ENCODE measurements around the gene AOX1.
"Not testable (repeated sequence)": the region's sequence is repeated elsewhere in the genome, so short reads cannot be mapped to it uniquely, and the experiment has no call there.

Gene AOX1

DNA sequence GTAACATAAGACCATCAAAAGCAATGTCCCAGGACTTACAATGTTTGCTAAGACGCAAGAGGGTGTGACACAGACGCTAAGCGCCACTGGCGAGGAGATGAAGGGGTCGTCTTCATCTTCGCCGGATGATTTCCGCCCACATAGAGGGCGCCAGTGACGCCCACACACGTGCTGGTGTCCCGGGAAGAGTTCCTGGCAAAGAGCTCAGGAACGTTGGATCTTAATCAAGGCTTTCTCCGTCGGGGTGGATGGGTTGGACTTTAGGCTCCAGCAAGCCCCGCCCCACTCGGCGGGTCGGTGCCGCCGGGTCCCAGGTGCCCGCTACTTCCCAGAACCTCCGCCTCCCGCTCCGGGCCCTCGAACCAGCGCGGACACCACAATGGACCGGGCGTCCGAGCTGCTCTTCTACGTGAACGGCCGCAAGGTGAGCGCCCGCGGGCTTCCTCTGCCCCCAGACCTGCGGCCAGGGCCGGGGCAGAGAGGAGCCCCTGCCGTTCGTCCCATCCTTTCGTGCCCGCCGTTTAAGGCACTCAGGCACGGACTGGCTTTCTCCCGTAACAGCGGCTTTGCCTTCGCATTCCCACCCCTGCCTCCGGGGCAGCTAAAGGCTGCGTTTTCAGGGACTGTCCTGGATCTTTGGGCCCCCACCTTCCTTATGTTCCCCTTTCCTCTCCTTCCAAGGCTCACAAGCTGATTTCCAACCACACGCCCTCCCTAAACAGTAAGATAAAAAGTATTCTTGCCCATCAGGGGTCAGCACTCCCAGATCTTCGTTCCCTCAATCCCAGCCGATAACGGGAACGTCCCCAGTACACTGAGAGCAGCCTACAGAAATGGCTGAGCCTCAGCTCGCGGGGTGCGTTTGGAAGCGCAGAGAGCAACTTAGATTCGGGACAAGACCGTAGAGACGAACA, at the start of gene AOX1:
AOX1 (plus strand) TSS at position 285 of the 914 bp plus-strand sequence; CDS start at position 380, 95 bp downstream.
- DNase-seq: no peak

DNA sequence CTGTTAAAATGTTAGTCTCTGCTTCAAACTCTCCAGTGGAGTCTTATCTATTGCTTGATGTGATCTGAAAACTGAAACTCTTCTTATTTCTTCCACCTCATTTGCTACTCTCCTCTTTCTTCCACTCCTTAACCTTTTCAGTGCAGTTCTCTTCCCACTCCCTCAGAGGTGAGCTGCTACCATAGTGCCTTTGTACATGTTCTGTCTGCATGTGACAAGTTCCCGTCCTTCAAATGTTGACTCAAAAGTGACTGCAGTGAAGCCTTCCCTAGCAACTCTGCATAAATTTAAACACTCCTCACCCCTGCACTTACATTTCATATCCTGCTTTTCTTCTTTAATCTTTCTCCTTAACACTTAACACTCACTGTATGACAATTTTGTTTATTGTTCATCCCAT, 47.7 kb upstream of the AOX1 start:
- no peak for DNase-seq

DNA sequence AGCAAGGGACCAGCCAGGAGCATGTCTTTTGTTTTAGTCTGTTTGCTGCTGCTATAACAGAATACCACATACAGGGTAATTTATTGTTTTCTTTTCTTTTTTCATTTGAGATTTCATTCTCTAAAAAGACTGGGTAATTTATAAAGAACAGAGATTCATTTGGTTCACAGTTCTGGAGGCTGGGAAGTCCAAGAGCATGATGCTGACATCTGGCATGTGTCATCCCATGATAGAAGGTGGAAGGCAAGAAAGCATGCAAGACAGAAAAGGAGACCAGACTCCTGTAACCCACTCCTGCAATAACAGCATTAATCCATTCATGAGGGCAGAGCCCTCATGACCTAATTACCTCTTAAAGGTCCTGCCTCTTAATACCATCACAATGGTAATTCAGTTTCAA, 45.0 kb upstream of the AOX1 start:
- DNase-seq: no peak

DNA sequence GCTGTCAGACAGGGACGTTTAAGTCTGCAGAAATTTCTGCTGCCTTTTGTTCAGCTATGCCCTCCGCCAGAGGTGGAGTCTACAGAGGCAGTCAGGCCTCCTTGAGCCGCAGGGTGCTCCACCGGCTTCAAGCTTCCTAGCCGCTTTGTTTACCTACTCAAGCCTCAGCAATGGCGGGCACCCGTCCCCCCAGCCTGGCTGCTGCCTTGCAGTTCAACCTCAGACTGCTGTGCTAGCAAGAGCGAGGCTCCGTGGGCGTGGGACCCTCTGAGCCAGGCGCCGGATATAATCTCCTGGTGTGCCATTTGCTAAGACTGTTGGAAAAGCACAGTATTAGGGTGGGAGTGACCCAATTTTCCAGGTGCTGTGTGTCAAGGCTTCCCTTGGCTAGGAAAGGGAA, 19.2 kb upstream of the AOX1 start:
- DNase-seq: not testable (repeated sequence)

DNA sequence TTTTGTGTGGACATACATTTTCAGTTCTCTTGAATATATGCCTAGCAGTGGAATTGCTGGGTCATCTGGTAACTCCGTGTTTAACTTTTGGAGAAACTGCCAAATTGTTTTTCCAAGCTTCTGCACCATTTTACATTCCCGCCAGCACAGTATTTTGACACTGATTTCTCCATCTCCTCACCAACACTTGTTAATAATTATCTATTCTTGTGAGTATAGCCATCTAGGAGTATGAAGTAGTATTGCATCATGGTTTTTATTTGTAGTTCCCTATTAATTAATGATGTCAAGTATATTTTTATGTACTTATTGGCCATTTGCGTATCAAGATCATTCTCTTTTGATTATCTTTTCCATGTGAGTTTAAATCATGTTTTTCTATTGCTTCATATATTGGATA, 17.9 kb upstream of the AOX1 start:
- DNase-seq: no peak

DNA sequence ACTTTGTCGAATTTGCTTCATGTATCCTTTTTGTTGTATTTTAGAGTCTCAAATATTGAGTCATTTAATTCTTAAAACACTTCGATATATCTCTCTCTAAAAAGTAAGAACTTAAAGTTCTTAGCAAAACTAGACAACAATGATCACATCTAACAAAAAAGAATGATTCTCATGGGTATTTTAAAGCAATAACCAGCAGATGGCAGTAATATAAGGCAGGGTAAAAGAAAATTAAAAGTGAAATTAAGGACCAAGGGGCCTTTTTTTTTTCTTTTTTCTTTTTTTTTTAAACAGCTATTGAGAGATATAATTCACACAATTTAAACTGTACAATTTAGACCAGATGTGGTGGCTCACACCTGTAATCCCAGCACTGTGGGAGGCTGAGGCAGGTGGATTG, 9.9 kb upstream of the AOX1 start:
- no peak for DNase-seq

DNA sequence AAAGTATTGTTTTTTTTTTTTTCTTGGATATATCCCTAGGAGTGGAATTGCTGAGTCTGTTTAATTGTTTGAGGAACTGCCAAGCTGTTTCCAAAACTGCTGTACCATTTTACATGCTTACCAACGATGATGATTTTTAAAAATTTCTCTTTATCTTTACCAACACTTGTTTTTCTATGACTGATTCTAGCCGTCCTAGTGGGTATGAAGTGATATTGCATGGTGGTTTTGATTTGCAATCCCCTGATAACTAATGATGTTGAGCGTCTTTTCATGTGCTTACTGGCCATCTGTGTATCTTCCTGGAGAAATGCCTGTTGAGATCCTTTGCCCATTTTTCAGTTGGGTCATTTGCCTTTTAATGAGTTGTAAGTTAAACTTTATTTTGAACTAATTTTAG, 8.8 kb upstream of the AOX1 start:
- no peak for DNase-seq

DNA sequence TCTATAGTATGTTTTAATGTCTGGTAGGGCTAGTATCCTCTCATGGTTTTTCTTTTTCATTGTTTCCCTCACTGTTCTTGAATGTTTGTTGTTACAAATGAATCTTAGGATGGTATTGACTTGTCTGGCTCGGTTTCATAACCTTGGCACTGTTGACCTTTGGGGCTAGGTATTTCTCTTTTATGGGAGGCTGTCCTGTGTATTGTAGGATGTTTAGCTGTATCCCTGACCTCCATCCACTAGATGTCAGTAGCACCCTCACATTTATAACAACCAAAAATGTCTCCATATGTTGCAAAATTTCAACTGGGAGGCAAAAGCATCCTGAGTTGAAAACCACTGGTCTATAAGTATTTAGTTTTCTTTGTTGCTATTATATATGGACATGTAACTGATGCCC, 7.0 kb upstream of the AOX1 start:
- DNase-seq: no peak

DNA sequence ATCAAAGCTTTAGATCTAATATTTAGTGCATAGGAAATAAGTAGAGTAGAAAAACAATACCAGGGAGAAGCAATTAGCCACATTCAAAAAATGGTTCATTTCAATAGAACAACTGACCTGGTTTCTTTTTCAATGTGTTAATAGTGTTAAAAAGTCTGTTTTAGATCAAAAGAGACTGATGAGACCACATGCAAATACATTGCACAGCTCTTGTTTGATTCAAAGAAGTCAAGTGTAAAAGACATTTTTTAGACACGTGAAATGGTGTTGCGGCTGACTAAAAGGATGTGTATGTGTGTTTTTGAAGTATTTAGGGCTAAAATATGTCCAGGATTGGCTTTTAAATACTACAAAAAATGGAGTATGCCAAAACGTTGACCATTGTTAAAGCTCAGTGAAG, 1.2 kb upstream of the AOX1 start:
- no peak for DNase-seq

DNA sequence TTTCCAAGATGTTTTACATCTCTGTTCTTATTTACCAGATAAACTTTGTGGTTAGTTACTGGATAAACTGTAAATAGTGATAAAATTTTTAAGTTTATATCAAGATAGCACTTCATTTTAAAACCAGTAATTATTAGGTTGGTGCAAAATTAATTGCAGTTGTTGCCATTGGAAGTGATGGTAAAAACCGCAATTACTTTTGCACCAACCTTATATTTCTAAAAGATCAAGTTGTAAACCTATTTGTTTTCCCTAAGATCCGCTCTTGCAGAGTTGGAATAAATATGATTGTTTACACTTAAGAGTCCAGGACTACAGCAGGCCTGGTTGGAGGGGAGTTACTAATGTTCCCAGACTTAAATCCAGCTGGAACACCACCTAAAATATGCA, 479 bp upstream of the AOX1 start:
- no peak for DNase-seq

DNA sequence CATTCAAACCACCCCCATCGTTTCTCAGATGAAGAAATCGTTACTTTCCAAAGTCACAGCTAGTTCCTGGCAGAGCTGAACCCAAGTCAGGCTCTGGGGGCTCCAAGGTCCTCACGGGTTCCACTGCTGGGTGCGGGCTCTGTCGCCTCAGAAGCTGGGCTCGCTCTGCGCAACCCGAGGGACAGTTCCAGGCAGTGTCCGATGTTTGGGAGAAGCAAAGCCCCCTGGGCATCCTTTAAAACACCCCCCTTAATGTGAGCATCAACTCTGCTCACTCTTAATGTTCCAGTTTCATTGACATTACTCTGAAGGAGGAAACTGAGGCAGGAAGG, 796 bp downstream of the AOX1 start:
- DNase-seq: no peak

DNA sequence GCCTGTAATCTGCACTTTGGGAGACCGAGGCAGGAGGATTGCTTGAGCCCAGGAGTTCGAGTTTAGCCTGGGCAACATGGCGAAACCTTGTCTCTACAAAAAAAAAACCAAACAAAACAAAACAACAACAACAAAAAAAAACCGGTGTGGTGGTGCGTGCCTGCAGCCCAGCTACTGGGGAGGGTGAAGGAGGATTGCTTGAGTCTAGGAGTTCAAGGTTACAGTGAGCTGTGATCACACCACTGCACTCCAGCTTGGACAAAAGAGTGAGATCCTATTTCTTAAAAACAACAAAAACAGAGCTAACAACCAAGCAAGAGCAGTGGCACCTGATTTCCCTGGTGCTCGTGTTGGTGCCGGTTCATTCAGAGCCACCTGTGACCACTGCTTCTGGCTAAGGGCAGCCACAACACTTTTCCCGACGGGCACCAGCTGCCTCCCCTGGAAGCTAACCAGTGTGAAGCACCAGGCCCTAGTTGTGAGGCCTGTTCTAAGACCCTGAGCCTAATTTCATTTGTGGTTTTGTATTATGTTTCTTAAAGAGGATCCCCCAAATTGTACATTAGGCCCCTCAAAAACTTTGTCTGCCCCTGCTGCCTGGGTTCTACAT, 1.3 kb downstream of the AOX1 start:
- DNase-seq: no peak

DNA sequence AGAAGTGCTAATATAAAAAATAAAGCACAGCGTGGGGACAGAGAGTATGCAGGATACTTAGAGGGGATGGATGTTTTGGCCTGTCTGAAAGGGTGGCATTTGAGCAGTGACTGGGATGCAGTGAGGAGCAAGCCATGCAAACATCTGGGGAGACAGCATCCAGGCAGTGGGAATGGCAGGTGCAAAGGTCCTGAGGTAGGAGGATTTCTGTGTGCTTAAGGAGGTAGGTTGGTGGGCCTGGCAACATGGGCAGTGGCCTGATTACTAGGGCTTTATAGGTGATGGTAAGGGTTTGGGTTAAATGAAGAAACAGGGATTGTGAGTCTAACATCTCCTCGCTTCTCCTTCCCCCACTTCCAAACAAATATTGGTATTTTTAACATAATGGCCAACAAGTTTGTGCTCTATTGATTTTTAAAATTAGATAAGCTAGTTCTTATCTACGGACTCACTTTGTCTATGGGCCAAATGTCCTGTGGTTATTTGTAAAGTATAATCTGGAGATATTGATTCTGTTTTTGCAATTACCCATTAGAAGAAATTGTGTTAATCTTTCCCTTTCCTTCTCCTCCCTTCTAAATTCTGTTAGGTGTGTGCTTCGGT, 2.4 kb downstream of the AOX1 start:
- no peak for DNase-seq

DNA sequence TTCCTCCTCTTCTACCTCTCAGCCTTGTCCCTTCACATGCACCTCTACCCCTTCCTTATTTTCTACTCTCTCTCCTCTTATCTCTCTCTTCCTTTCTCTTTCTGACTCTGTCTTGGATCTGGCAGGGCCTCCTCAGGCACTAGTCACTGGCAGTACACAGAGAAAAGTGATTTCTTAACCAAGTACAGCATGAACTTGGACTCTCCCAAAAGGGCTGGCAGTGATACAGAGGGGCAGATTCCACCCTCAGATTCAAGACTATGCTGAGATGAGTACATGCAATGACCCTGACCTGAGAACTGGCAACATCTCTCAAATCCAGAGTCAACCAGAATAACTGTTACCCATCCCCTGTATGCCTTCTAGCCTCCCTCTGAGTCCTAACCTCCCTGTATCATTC, 4.3 kb downstream of the AOX1 start:
- DNase-seq: no peak

DNA sequence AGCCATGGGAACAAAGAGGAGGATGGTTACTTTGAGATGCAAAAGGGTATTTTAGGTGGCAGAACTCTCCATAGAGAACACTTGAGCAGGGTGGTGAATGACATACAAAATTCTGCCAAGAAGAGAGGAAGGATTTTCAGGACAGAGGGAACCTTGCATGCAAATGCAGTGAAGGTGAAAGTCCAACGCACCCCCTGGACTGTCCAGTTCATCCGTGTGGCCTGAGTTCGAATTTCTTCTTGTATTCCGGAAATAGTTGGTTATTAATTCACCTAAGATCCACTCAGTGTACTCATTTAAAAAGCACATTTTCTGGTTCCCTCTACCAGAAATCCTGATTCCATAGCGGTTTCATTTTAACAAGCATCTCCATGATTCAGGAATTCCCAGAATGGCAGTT, 5.5 kb downstream of the AOX1 start:
- DNase-seq: no peak

DNA sequence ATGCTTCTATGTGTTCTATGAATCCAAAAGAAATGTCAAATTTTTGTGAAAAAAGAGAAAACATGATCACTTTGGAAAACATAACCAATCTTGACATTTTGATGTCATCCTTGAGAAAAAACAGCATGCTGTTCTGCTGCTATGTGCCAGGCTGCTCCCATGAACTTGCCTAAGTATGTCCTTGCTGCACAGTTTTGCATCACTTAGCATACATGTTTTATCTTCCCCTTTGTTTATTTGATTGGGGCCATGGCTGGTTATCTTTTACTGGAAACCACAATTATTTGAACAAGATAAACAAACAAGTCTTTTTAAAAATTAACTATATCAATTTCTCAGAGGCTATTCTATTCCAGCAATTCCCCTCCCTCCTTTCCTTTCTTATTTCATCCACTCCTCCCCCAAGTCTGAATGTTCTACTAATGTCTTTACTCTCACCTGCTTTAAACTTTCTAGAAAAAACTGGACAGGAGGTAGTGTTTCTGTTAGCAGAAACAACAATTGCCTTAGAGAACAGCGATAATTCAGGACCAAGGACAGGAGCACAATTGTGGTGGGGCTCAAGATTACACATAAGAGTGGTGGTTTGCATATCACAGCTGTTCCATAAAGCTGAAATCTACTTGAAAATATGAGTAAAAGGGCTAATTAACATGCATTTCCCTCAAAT, 6.7 kb downstream of the AOX1 start:
- DNase-seq: no peak

DNA sequence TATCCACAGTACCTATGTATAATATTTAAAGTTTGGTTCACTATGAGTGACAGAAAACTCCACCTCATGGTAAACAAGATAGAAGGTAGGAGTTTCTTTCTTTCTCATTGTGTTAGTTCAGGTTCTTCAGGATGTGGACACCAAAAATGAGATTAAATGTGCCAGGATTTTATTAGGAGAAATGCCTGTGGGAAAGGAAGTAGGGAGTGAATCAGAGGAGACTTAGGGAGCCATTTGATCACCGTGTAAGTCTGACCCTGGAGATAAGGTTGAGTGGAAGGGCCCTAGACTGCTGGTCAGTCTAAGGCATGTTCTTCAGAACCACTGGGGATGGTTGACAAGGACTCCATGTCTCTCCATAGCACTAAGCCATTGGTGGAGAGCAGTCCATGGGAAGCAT, 8.1 kb downstream of the AOX1 start:
- no peak for DNase-seq

DNA sequence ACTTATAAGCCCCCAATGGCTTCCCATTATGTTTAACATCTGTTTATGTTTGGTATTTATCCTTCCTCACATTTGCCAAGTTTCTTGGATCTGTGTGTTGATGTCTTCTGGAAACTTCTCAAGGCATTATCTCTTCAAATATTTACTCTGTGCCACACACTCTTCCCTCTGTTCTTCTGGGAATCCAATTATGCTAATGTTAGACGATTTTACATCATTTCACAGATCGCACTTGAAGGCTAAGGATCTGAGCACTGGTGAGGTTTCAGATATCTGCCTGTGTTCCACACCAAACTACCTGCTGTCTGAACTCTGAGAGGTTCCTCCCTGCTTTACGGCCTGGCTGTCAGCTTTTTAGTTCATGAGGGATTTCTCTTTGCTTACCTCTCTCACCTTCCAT, 10.1 kb downstream of the AOX1 start:
- DNase-seq: no peak

DNA sequence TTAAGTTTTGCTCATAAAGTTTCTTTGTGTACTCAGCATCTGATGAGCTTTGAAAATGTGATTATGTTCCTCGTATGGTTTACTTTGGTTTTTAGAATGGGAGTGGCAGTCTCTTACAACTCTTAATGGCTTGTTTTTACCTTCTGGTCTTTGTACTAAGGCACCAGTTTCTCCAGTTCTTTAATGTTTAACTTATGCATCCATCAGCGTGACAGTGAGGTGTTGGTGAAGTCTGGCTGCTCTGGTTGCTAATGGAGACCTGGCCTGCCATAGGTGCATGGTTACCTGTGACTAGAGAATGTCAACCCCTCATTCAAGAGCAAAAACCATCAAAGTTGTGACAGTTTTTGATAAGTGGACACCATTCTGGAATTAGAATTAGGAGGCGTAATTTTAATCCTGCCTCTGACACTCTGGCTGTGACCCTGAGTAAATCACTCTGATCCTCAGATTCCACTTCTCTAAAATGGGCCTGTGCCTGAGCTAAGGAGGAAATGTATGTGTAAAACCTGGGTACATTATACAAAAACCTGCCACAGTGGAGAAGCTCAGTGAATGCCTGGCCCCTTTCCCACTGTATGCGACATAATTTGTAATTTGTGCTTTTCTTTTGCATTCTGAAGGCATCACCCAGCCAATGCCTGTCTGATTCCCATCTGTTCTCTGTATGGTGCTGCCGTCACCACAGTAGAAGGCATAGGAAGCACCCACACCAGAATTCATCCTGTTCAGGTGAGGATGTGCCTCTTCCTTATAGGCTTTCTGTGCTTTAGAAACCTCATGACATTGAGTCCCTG, 11.2 kb downstream of the AOX1 start:
- no peak for DNase-seq

DNA sequence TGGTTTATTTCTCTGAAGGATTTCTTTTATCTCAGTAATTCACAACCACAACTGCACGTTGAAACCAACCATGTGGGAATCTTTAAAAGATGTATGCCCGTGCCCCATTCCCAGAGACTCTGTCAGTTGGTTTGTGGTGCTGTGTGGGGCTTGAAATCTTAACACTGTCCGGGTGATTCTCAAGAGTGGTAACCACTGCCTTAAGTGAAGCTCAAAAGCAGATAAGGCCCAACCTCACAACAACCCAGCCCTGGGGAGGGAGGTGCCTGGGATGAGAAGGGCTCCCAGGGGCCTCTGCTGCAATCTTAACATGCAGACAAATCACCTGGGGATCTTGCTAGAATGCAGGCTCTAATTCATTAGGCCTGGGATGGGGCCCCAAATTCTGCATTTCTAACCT, 13.4 kb downstream of the AOX1 start:
- DNase-seq: no peak

DNA sequence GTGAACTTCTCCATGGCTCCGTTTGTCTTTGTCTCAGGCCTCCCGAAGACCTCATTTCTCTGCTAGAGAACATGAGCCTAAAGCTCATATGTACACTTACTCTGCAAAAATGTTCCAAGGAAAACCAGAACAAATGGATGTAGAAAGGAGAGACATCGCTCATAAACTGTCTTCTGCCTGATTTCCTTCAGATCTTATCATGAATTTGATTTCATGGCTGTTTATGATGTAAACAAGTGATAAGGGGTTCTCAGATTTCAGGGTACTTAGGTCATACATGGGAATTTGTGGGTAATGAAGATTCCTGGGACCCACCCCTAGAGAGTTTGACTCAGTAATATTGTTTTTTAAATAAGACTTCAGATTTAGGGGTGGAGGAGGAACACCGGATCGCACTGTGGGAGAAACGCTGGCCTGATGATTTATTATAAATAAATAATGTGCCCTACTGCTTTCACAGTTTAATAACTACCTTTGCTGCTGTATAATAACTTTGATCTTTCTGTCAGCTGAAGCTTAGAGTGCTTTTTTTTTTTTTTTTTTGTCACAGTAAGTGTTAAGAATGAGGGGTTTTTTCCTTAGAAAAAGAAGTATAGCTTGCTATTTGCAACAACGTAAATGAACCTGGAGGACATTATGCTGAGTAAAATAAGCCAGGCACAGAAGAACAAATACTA, 14.9 kb downstream of the AOX1 start:
- no peak for DNase-seq

DNA sequence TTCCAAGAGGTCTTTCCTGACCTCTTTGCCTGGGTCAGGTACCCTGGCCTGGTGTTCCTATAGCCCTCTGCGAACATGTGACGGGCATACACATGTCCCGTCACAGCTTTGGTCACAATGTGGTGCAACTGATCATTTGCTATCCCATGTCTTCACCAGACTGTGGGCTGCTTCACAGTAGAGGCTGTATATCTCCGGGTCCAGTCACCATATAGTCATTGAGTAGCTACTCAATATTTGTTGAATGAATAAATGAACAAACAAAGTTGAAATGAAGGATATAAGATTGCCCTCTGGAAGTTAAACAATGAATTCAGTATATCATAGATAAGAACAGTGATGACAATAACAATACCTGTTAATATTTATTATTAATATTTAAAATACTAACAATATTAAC, 16.8 kb downstream of the AOX1 start:
- no peak for DNase-seq
